Hindlimb muscle (tissue), 1 donor: ENCODE measurements around the gene PTPRG. TPM values are rescaled to one million over a fixed set of nuclear protein-coding genes. Genes with fewer than 3 reads are reported as not detected.

Experiments used
- DNase-seq: peaks from one replicate; pipeline ENCODE4 v3.0.0-alpha.2; 2013
- polyA plus RNA-seq: library from polyadenylated mRNA; unstranded; fragments of 120-200 nt; gene quantifications from one replicate; pipeline ENCODE4 v1.2.1, GENCODE V29; 2013; ENCODE audit not compliant: insufficient read length

PTPRG gene
- polyA plus RNA-seq, 1 donor: 29.4 TPM

DNA sequence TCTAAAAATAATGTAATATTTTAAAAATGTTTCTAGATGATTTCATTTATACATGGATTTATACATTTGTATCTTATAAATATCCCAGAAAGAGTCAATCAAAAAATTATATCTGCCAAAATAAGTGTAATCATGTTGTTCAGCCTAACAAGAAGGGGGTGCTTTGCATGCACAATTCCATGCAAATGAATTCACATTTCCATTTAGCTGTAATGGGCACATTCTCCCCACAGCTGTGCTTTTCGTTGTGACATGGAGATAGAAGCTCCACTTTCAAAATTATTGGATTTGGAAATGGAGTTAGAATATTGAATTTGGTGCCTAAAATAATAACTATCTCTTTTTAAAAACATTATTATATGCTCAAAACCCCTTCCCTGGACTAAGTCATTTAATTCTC, 270.6 kb downstream of the PTPRG start:
- no peak for DNase-seq

GRCh38 chr3:61832375-61833229, 271.2 kb downstream of the PTPRG start:
- no peak for DNase-seq

DNA sequence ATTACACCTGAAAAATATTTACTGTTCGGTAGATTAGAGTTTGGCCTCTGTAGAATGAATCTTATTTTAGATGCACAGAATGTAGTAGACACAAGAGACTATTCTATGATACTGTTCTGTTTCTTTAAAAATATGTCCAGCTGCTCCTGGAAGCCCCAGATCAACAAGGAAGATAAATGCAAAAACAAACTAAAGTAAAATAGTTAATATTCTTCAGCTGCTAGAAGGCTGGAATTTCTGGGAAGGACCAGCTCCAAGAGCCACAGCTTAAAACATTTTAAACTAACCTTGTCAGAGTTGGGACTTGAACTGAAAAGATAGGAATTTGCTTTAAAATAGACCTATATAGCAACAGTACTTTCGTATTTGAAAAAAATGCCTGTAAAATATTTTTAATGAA, 277.9 kb downstream of the PTPRG start:
- no peak for DNase-seq

GRCh38 chr3:61841111-61841845, 279.9 kb downstream of the PTPRG start:
- no peak for DNase-seq

GRCh38 chr3:61841988-61842387, 280.6 kb downstream of the PTPRG start:
- no peak for DNase-seq

DNA sequence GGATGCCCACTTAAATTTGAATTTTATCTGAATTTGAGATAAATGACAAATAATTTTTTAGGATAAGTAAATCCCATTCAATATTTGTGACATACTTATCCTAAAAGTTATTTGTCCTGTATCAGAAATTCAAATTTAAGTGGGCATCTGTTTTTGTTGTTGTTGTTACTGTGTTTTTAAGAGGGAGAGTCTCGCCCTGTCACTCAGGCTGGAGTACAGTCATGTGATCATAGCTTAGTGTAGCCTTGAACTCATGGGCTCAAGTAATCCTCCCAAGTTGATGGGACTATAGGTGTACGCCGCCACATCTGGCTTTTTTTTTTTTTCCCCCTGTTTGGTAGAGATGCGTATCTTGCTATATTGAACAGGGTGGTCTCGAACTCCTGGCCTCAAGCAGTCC, 283.0 kb downstream of the PTPRG start:
- no peak for DNase-seq

GRCh38 chr3:61846488-61846887, 285.1 kb downstream of the PTPRG start:
- DNase-seq: no peak

- DNase-seq: peak; percentile 72
Observed at GRCh38 chr3:61847784-61848462, 286.6 kb downstream of the PTPRG start.

GRCh38 chr3:61848885-61849284, 287.5 kb downstream of the PTPRG start:
- peak; percentile 75 for DNase-seq

DNA sequence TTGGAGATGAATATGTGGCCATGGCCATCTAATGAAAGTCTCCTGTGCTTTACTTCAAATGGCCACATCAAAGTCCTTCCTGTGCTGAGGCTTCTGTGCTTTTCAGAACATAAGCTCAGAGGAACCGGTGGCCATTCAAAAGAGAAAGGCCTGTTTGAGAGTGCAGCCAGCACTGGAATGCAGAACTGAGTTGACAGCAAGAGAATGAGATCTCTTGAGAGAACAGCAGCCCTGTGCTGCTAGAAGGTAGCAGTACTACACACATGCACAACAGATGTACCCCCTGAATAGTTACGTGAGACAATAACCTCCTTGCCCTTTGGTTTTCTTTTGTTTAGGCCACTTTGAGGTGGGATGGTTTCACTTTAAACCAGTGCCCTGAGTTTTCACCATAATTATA, 292.5 kb downstream of the PTPRG start:
- DNase-seq: no peak

- no peak for DNase-seq
Observed at GRCh38 chr3:61855211-61855610, 293.8 kb downstream of the PTPRG start.

DNA sequence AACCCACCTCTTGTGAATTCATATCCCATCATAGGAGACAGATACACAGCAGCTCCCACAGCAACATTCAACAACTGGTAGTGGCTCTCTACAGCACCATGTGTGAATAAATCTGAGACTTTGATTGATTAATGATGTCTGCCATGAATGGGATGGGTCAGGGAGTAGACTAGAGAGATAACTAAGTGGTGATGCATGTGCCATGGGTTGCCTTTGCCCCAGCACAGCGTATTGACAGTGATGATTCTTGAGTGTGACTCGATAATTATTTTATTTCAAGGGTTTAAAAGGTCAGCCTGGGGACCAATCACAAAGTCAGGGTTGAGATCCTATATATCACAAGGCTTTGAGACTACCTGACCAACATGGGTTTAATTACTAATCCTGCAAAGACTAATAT, 295.9 kb downstream of the PTPRG start:
- no peak for DNase-seq

DNA sequence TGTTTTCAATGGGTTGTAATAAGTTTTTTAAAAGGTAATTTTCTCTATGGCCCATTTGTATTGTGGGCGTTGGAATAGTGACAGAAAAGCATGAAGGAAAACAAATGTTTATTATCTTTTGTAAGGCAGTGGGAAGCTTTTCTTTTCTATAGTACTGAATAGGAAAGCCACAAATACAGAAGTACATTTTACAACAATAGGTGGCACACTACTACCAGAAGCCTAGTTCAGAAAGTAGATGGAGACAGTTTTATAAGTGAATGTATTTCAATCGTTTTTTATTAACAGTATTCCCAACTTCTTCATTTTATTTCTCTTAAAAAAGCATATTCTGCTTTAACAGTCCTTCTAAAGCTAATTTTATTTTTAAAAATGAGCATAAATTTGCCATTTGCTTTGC, 296.7 kb downstream of the PTPRG start:
- DNase-seq: no peak

GRCh38 chr3:61861410-61861809, 300.0 kb downstream of the PTPRG start:
- no peak for DNase-seq

- no peak for DNase-seq
Observed at GRCh38 chr3:61862614-61863289, 301.4 kb downstream of the PTPRG start.

GRCh38 chr3:61863579-61863978, 302.2 kb downstream of the PTPRG start:
- no peak for DNase-seq

DNA sequence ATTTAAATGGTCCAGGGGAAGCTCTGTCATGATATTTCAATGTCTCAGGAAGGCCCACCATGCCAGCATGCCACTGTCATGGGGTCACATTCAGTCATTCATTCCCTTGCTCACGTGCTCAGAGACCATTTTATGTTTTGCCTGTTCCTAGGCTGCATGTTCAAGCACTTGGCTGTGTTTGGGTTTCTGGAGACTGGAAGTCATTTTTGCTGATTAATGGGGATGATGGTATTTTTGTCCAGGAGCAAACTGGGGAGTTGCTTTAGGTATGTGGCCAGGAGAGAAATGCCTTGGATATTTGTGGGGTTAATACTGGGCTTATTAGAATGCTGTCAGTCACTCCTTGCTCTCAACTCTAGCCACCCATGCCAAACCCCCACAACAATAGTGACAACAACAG, 303.5 kb downstream of the PTPRG start:
- no peak for DNase-seq

DNA sequence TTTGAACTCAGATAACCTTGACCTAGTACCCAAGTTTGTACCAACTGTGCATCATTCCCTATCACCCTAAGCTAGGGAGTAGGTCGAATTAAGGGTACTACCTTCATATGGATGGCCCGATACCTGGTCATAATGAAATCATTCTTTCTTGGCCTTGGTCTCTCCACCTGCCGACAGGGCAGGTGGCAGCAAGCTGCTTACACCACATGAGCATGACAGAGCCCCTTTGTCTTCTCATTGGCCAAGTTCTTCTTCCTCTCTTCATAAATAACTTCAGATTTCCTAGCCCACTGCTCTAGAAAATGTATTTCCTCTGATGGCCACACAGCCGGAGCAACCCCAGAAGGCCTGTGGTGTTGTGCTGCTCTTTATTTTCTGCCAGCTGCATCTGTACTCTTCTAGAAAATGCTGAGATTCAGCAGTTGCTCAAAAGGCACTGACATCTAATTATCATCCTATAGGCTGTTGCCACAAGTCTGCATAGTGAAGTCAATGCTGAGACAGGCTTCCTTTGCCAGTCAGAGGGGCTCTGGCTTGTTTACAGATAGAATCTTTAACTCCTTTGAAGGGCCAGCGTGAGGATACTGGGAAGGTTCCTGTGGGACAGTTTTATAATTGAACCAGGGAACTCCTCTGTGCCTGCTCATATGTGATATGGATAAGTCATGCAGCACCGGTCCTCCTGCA, 304.2 kb downstream of the PTPRG start:
- DNase-seq: no peak

DNA sequence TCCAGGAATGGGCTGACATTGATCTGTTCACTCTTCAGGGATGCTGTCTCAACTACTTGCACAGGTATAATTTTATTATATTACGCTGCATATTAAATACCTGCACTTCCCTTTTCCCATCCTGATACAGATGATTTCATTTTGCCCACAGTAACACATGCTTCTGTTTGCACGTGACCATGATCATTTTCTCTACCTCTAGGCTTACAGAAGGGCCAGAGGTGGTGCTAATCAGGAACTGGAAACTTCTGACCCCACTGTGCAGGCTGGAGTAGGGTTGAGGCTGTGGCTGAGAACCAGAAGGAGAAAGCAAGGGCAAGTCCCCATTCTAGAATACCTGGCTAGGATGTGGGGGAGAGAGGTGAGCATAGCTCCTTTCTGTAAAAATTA, 304.8 kb downstream of the PTPRG start:
- no peak for DNase-seq

GRCh38 chr3:61866961-61867461, 305.6 kb downstream of the PTPRG start:
- no peak for DNase-seq

DNA sequence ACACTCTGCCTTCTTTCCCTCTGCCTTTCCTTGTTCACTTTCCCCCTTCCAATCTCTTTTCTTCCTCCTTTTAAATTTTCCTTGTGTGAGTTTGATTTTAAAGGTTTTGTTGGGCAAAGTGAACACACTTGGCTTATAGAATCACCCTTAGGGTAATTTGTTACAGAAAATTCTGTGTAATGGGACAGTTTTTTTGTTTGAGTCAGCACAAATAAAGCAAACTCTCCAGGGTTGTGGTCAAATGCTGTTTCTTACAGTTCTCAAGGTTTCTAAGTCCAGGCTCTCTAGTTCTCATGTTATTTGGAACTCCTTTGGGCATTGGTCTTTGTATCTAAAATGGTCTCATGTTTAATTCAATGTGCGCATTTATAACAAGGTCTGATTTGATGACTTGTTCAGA, 307.1 kb downstream of the PTPRG start:
- no peak for DNase-seq

DNA sequence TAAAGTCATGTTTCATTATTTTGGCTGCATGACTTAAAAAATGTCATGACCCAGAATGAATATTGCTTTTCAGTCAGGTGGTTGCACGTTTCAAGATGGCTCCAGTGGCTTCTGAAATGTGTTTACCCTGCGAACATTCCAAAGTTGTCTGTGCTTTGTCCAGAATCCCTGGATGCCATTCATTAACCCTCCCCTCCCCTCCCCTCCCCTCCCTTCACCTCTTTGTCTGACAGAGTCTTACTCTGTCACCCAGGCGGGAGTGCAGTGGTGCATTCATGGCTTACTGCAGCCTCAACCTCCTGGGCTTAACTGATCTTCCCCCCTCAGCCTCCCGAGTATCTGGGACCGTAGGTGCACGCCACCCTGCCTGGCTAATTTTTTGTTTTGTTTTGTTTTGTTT, 308.0 kb downstream of the PTPRG start:
- no peak for DNase-seq
